Prostate gland (tissue), 2 donors: ENCODE measurements around the gene EPM2A.

Source experiments
- POLR2AphosphoS5 ChIP-seq: sonication (generic); formaldehyde crosslinking; IDR thresholded peaks from one replicate; pipeline ENCODE4 v1.6.1; 2017; ENCODE audit warnings: antibody characterized with exemption
- TF ChIP-seq, protein P1 (sequence below), 4 experiments: fragments of 200-600 bp in 2 of 4; fragments of 450-650 bp in 2 of 4; sonication (generic) in 2 of 4; IDR thresholded peaks; 1 replicate in 3 of 4; 2 replicates in 1 of 4; pipeline ENCODE4 v1.5.1; 2016 to 2019; ENCODE audit warnings: antibody characterized with exemption in 4 of 4, mild to moderate bottlenecking in 2 of 4, moderate library complexity in 2 of 4

DNA sequence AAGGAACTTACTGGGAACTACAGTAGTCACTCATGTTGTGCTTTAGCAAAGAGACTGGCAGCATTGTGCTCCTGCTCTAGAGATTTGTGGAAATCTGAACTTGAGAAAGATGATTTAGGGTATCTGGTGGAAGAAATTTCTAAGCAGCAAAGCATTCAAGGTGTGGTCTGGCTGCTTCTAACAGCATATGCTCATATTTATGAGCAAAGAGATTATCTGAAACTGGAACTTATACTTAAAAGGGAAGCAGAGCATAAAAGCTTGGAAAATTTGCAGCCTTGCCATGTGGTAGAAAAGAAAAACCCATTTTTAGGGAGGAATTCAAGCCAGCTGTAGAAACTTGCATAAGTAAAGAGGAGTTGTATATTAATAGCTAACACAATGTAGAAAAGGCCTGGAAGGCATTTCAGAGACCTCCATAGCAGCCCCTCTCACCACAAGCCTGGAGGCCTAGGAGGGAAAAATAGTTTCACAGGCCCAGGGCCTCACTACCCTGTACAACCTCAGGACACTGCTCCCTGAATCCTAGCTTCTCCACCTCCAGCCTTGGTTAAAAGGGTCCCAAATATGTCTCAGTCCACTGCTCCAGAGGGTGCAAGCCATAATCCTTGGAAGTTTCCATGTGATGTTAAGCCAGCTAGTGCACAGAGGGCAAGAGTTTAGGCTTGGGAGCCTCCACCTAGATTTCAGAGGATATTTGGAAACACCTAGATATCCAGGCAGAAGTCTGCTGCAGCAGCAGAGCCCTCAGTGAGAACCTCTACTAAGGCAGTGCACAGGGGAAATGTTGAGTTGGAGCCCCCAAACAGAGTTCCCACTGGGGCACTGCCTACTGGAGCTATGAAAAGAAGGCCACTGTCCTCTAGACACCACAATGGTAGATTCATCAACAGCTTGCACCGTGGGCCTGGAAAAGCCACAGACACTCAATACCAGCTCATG is 6.6 kb downstream of the EPM2A start:
- TF ChIP-seq, protein P1, sequence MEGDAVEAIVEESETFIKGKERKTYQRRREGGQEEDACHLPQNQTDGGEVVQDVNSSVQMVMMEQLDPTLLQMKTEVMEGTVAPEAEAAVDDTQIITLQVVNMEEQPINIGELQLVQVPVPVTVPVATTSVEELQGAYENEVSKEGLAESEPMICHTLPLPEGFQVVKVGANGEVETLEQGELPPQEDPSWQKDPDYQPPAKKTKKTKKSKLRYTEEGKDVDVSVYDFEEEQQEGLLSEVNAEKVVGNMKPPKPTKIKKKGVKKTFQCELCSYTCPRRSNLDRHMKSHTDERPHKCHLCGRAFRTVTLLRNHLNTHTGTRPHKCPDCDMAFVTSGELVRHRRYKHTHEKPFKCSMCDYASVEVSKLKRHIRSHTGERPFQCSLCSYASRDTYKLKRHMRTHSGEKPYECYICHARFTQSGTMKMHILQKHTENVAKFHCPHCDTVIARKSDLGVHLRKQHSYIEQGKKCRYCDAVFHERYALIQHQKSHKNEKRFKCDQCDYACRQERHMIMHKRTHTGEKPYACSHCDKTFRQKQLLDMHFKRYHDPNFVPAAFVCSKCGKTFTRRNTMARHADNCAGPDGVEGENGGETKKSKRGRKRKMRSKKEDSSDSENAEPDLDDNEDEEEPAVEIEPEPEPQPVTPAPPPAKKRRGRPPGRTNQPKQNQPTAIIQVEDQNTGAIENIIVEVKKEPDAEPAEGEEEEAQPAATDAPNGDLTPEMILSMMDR (IDR thresholded peaks at IDR 0.05): no peak
- no peak for TF ChIP-seq POLR2AphosphoS5
